HEK293 (cell line): ENCODE results near the gene DIDO1.

Experiments
- CTCF ChIA-PET: fragments of 350-600 bp; formaldehyde crosslinking; extraction: SDS; loops from one replicate; lab custom pipeline; 2021; ENCODE audit warnings: antibody characterized with exemption; lab: Yijun Ruan, JAX
- POLR2A ChIA-PET: fragments of 300-600 bp; formaldehyde crosslinking; extraction: SDS; loops from one replicate; lab custom pipeline; 2020; ENCODE audit warnings: antibody characterized with exemption, inconsistent platforms; lab: Yijun Ruan, JAX
- H3K27ac ChIP-seq: fragments of 200-500 bp; sonication (Bioruptor generic); 2 replicates; pipeline ENCODE4 v1.5.1; 2014; ENCODE audit warnings: low read depth, low read length, control low read depth, inconsistent platforms; ENCODE audit errors: extremely low read depth
- H3K36me3 ChIP-seq, 2 experiments: fragments of 200-500 bp in 1 of 2; sonication (Bioruptor generic) in 1 of 2; 1 replicate in 1 of 2; 2 replicates in 1 of 2; pipeline ENCODE4 v1.5.1; 2014 to 2017; ENCODE audit warnings: inconsistent platforms in 2 of 2, low read length in 2 of 2; ENCODE audit not compliant: control insufficient read depth in 2 of 2, insufficient read depth in 1 of 2
- H3K4me1 ChIP-seq: fragments of 200-500 bp; sonication (Bioruptor generic); 2 replicates; pipeline ENCODE4 v1.5.1; 2014; ENCODE audit warnings: mild to moderate bottlenecking, low read length, inconsistent platforms; ENCODE audit not compliant: control insufficient read depth, insufficient read depth
- H3K4me3 ChIP-seq: 2 replicates; pipeline ENCODE4 v1.5.1; 2011; ENCODE audit warnings: low read depth, mild to moderate bottlenecking, control low read depth, low read length, moderate library complexity
- H3K9me3 ChIP-seq: fragments of 200-500 bp; sonication (Bioruptor generic); 2 replicates; pipeline ENCODE4 v1.5.1; 2014; ENCODE audit warnings: low read depth, low read length, inconsistent platforms; ENCODE audit not compliant: control insufficient read depth, insufficient read depth
- EGR2 ChIP-seq: fragments of 450-650 bp; formaldehyde crosslinking; IDR thresholded peaks from 2 replicates; pipeline ENCODE4 v1.5.1; 2016; ENCODE audit warnings: low read depth, missing biosample characterization, missing genetic modification characterization
- ZBTB48 ChIP-seq: fragments of 450-650 bp; formaldehyde crosslinking; IDR thresholded peaks from 2 replicates; pipeline ENCODE4 v1.5.1; 2016; ENCODE audit warnings: missing biosample characterization, missing genetic modification characterization
- ZFHX2 ChIP-seq: fragments of 450-650 bp; formaldehyde crosslinking; conservative IDR thresholded peaks from 2 replicates; pipeline ENCODE4 v1.5.1; 2016; ENCODE audit warnings: missing biosample characterization, missing genetic modification characterization
- ZNF169 ChIP-seq: fragments of 450-650 bp; formaldehyde crosslinking; IDR thresholded peaks from 2 replicates; pipeline ENCODE4 v1.5.1; 2016; ENCODE audit warnings: missing biosample characterization, missing genetic modification characterization
- ZNF175 ChIP-seq: fragments of 450-650 bp; formaldehyde crosslinking; IDR thresholded peaks from 2 replicates; pipeline ENCODE4 v1.5.1; 2016; ENCODE audit warnings: missing biosample characterization, missing genetic modification characterization
- ZNF2 ChIP-seq: fragments of 450-650 bp; formaldehyde crosslinking; IDR thresholded peaks from 2 replicates; pipeline ENCODE4 v1.5.1; 2016; ENCODE audit warnings: missing biosample characterization, missing genetic modification characterization
- ZNF302 ChIP-seq: fragments of 450-650 bp; formaldehyde crosslinking; IDR thresholded peaks from 2 replicates; pipeline ENCODE4 v1.5.1; 2016; ENCODE audit warnings: missing biosample characterization, missing genetic modification characterization, low read depth
- ZNF341 ChIP-seq: fragments of 450-650 bp; formaldehyde crosslinking; IDR thresholded peaks from 2 replicates; pipeline ENCODE4; 2016; ENCODE audit warnings: low read depth, missing biosample characterization, missing genetic modification characterization
- ZNF416 ChIP-seq: fragments of 450-650 bp; formaldehyde crosslinking; IDR thresholded peaks from 2 replicates; pipeline ENCODE4 v1.5.1; 2016; ENCODE audit warnings: missing biosample characterization, missing genetic modification characterization
- ZNF600 ChIP-seq: fragments of 450-650 bp; formaldehyde crosslinking; IDR thresholded peaks from 2 replicates; pipeline ENCODE4 v1.5.1; 2016; ENCODE audit warnings: missing biosample characterization, missing genetic modification characterization
- ZNF610 ChIP-seq: fragments of 450-650 bp; formaldehyde crosslinking; IDR thresholded peaks from 2 replicates; pipeline ENCODE4 v1.5.1; 2016; ENCODE audit warnings: missing biosample characterization, missing genetic modification characterization, borderline replicate concordance
- ZNF654 ChIP-seq: fragments of 450-650 bp; formaldehyde crosslinking; IDR thresholded peaks from 2 replicates; pipeline ENCODE4 v1.5.1; 2016; ENCODE audit warnings: low read depth, missing biosample characterization, missing genetic modification characterization
- ZNF747 ChIP-seq: fragments of 450-650 bp; formaldehyde crosslinking; IDR thresholded peaks from 2 replicates; pipeline ENCODE4 v1.5.1; 2016; ENCODE audit warnings: missing biosample characterization, missing genetic modification characterization
- TF ChIP-seq, protein P1 (sequence below): fragments of 450-650 bp; formaldehyde crosslinking; IDR thresholded peaks from 2 replicates; pipeline ENCODE4 v1.5.1; 2017; ENCODE audit warnings: missing biosample characterization, missing genetic modification characterization
- TF ChIP-seq, protein P2 (sequence below): fragments of 450-650 bp; formaldehyde crosslinking; IDR thresholded peaks from 2 replicates; pipeline ENCODE4 v1.5.1; 2016; ENCODE audit warnings: missing biosample characterization, missing genetic modification characterization

DIDO1 gene

DNA sequence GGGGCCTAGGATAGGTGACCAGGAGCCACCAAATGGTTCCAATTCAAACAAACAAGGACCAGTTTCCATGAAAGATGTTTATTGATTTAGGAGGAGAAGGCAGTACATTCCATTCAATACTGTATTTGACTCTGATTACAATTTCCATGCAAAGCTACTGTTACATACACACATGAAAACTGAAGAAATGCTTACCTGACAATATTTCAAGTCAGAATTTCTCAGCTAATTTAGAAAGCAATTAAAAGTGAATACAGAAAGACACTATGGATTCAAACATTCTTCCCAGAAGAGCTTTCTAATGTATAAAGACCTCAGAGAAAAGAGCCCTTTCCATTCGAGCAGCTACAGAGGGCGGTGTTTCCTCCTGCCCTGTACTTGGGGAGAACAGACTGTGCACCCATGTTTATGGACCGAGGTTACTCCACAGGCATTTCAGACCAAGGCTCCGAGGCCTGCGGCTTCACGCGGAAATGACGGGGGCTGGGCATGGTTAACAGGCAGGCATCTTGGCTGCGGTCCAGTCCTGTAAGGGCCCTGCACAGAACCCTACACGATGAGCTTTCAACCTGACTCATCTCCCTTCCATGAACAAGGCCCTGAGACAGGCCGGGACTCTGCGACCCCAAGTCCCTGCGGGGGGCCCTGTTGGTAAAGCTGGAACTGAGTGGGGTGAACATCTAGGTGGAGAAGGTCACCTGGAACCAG is 39.0 kb downstream of the DIDO1 start (continued):
- TF ChIP-seq, protein P1, sequence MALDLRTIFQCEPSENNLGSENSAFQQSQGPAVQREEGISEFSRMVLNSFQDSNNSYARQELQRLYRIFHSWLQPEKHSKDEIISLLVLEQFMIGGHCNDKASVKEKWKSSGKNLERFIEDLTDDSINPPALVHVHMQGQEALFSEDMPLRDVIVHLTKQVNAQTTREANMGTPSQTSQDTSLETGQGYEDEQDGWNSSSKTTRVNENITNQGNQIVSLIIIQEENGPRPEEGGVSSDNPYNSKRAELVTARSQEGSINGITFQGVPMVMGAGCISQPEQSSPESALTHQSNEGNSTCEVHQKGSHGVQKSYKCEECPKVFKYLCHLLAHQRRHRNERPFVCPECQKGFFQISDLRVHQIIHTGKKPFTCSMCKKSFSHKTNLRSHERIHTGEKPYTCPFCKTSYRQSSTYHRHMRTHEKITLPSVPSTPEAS (tag by site-specific recombination) = no peak
- TF ChIP-seq, protein P2, sequence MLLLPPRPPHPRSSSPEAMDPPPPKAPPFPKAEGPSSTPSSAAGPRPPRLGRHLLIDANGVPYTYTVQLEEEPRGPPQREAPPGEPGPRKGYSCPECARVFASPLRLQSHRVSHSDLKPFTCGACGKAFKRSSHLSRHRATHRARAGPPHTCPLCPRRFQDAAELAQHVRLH (tag by site-specific recombination) = no peak
- TF ChIP-seq ZNF654 (tag by site-specific recombination) (no peak), ZNF747 (no peak), ZNF302 (tag by site-specific recombination) (no peak), ZNF600 (tag by site-specific recombination) (peak; percentile 46; the same call in 1 of the 2 replicates)

DNA sequence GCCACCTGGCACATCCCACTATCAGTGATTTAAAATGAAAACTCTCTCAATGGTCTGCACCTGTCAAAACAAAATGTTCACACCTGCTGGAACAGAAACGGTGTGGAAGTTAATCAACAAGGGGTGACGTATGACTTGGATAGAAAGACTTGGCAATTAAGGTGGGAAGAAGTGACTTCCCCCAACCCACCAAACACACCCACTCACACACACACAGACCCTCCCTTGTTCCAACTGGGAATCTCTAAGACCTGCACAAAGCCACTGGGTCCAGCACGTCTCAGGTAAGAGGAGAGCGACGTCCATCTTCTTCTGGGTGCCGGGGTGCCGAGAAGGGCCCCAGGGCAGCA is 39.6 kb downstream of the DIDO1 start:
- H3K4me1 ChIP-seq = peaks cover 3% of the 10 kb centered on the region; the same call in 1 of the 2 replicates
- POLR2A ChIA-PET = interaction anchor here (1.3 to 1.6 kb wide), 2 partner anchors 25 to 32 kb away, joined by 4 to 5 read pairs; partner anchors contain the start of gene TCFL5
- TF ChIP-seq ZNF654 (tag by site-specific recombination) (no peak), EGR2 (tag by site-specific recombination) (peak; percentile 57), ZNF169 (tag by site-specific recombination) (no peak), ZFHX2 (tag by site-specific recombination) (peak; percentile 45; the same call in 1 of the 2 replicates), ZNF2 (tag by site-specific recombination) (peak; percentile 32; the same call in 1 of the 2 replicates), ZNF175 (no peak), ZNF610 (no peak)
- no peak overlapping the region for H3K27ac ChIP-seq
- H3K9me3 ChIP-seq = no peaks in the 10 kb centered on the region
- H3K36me3 ChIP-seq = peaks cover 0 to 69% of the 10 kb centered on the region in 2 experiments; a peak in 1 of 3 replicates
- CTCF ChIA-PET = interaction anchor here (0.6 to 1.4 kb wide), 4 partner anchors 14 to 80 kb away, joined by 3 to 10 read pairs (median 4); no protein-coding TSS in a partner anchor
- no peak overlapping the region for H3K4me3 ChIP-seq

DNA sequence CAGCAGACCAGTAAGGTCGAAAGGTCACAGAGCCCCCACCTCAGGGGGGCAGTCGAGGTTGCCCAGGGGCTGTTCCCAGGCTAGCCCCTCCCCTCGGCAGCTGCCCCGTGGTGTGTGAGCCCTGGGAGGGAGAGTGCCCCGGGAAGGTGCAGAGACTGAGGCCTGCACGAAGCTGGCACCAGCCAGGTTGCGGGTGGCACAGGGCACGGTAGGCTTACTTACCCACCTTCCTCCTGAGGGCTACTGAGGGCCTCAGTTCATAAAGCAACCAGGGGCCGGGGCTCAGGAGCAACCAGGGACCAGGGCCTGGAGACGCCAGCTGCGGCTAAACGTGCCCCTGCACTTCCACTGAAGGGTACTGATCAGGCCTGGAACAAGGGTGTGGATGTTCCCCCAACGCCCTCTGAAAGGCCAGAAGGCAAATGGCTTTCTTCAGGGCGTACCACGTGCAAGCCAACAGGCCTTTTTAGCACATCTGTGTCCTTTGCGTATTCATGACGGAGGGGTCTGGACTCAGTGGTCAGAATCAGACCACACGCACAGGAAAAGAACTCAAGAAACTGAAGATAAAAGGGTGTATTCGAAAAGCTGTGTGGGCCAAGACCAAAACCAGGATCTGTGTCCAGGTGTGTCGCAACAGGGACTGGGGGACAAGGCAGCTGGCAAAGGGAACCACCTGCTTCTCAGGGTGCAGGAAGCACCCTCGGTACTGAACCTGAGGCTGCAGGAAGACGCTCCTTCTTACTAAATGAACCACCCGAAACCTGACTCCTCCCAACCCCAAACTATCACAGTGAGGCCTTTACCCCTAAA is 40.2 kb downstream of the DIDO1 start:
- H3K9me3 ChIP-seq = no peaks in the 10 kb centered on the region
- TF ChIP-seq ZNF416 (tag by site-specific recombination) = no peak
- peak; percentile 46; the same call in 1 of the 2 replicates for TF ChIP-seq ZNF341 (tag by site-specific recombination)
- TF ChIP-seq ZBTB48 (tag by site-specific recombination) = 0 out of 2 replicates have a peak, but pooled peaks have one; percentile 16
- H3K4me3 ChIP-seq = no peak overlapping the region
- POLR2A ChIA-PET = interaction anchor here (1.6 kb wide), 1 partner anchor 24 kb away, joined by 5 read pairs; the partner anchor contains the start of gene TCFL5
- peaks cover 3% of the 10 kb centered on the region; the same call in 1 of the 2 replicates for H3K4me1 ChIP-seq
- H3K27ac ChIP-seq = no peak overlapping the region
- CTCF ChIA-PET = no interaction called here
- H3K36me3 ChIP-seq = peaks cover 0 to 69% of the 10 kb centered on the region in 2 experiments; a peak in 1 of 3 replicates
